Raji (cell line): ENCODE measurements around the gene YWHAE.

Experiments
- POLR2A ChIP-seq: IDR thresholded peaks from 2 replicates; pipeline ENCODE4 v1.6.1; 2011; ENCODE audit warnings: low read depth, low read length, control low read depth; ENCODE audit not compliant: insufficient read depth

YWHAE gene

GRCh38 chr17:1399679-1400512 is at the start of gene YWHAE:
Gene YWHAE (minus strand): TSS chr17:1400222. CDS start chr17:1400110, 112 bp downstream.
- TF ChIP-seq POLR2A, result peak; percentile 98

GRCh38 chr17:1449412-1449967 is 49.5 kb upstream of the YWHAE start:
- no peak for TF ChIP-seq POLR2A

- TF ChIP-seq POLR2A, result no peak
Observed at GRCh38 chr17:1447052-1447451, 47.0 kb upstream of the YWHAE start.

GRCh38 chr17:1446201-1446600 is 46.2 kb upstream of the YWHAE start:
- TF ChIP-seq POLR2A, result no peak

- TF ChIP-seq POLR2A, result no peak
Observed at GRCh38 chr17:1442187-1442586, 42.2 kb upstream of the YWHAE start.

GRCh38 chr17:1440921-1441320 is 40.9 kb upstream of the YWHAE start:
- TF ChIP-seq POLR2A, result no peak

GRCh38 chr17:1438593-1439083 is 38.6 kb upstream of the YWHAE start:
- TF ChIP-seq POLR2A, result no peak

- no peak for TF ChIP-seq POLR2A
Observed at GRCh38 chr17:1435326-1435725, 35.3 kb upstream of the YWHAE start.

- no peak for TF ChIP-seq POLR2A
Observed at GRCh38 chr17:1434150-1434549, 34.1 kb upstream of the YWHAE start.

- no peak for TF ChIP-seq POLR2A
Observed at GRCh38 chr17:1431631-1432104, 31.6 kb upstream of the YWHAE start.

GRCh38 chr17:1423456-1424135 is 23.6 kb upstream of the YWHAE start:
- TF ChIP-seq POLR2A, result no peak

- TF ChIP-seq POLR2A, result no peak
Observed at GRCh38 chr17:1422885-1423284, 22.9 kb upstream of the YWHAE start.

GRCh38 chr17:1421470-1421869 is 21.4 kb upstream of the YWHAE start:
- no peak for TF ChIP-seq POLR2A

- no peak for TF ChIP-seq POLR2A
Observed at GRCh38 chr17:1420981-1421380, 21.0 kb upstream of the YWHAE start.

GRCh38 chr17:1420163-1420562 is 20.1 kb upstream of the YWHAE start:
- no peak for TF ChIP-seq POLR2A

- no peak for TF ChIP-seq POLR2A
Observed at GRCh38 chr17:1416414-1416813, 16.4 kb upstream of the YWHAE start.
